ENCODE measurements around the gene RYR2.

DNA sequence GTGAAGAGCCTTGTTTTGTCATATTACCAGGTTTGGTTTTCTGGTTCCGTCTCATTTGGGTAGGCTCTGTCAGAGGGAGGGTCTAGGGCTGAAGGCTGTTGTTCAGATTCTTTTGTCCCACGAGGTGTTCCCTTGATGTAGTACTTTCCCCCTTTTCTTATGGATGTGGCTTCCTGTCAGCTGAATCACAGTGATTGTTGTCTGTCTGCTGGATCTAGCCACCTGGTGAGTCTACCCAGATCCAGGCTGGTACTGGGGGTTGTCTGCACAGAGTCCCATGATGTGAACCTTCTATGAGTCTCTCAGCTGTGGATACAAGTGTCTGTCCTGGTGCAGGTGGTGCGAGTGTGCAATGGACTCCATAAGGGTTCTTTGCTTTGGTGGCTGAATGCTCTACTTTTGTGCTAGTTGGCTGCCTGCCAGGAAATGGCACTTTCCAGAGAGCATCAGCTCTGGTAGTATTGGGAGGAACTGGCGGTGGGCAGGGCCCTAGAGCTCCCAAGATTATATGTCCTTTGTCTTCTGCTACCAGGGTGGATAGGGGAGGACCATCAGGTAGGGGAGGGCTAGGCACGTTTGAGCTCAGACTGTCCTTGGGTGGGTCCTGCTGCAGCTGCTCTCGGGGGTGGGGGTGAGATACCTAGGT lies 246.0 kb downstream of the RYR2 start:
- TF ChIP-seq, protein P1, sequence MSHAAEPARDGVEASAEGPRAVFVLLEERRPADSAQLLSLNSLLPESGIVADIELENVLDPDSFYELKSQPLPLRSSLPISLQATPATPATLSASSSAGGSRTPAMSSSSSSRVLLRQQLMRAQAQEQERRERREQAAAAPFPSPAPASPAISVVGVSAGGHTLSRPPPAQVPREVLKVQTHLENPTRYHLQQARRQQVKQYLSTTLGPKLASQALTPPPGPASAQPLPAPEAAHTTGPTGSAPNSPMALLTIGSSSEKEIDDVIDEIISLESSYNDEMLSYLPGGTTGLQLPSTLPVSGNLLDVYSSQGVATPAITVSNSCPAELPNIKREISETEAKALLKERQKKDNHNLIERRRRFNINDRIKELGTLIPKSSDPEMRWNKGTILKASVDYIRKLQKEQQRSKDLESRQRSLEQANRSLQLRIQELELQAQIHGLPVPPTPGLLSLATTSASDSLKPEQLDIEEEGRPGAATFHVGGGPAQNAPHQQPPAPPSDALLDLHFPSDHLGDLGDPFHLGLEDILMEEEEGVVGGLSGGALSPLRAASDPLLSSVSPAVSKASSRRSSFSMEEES (CRISPR knock-in tag; IDR thresholded peaks at IDR 0.05): no peak
- TF ChIP-seq, protein P2, sequence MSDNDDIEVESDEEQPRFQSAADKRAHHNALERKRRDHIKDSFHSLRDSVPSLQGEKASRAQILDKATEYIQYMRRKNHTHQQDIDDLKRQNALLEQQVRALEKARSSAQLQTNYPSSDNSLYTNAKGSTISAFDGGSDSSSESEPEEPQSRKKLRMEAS (CRISPR knock-in tag; IDR thresholded peaks at IDR 0.05): no peak
- no peak for TF ChIP-seq POLR2AphosphoS5 (IDR thresholded peaks at IDR 0.05; ENCODE audit: control insufficient read depth, insufficient read depth, low read depth, low read length)
